Measurements from ENCODE around the gene NCF2. TPM values are rescaled to one million over a fixed set of nuclear protein-coding genes. Genes with fewer than 3 reads are reported as not detected.
"Not testable (repeated sequence)": the region's sequence is repeated elsewhere in the genome, so short reads cannot be mapped to it uniquely, and the experiment has no call there.

Gene NCF2
- polyA plus RNA-seq, 1 donor = 2.9 TPM

- DNase-seq = not testable (repeated sequence)
Observed at GRCh38 chr1:183612975-183613374, 22.7 kb upstream of the NCF2 start.

GRCh38 chr1:183612407-183612806 is 22.1 kb upstream of the NCF2 start:
- DNase-seq = no peak

GRCh38 chr1:183611021-183611420 is 20.8 kb upstream of the NCF2 start:
- DNase-seq = no peak

GRCh38 chr1:183609759-183610452 is 19.6 kb upstream of the NCF2 start:
- no peak for DNase-seq

- DNase-seq = no peak
Observed at GRCh38 chr1:183609313-183609712, 19.1 kb upstream of the NCF2 start.

GRCh38 chr1:183607322-183607980 is 17.2 kb upstream of the NCF2 start:
- DNase-seq = no peak

- DNase-seq = no peak
Observed at GRCh38 chr1:183605904-183606303, 15.6 kb upstream of the NCF2 start.

GRCh38 chr1:183604815-183605214 is 14.6 kb upstream of the NCF2 start:
- DNase-seq = no peak

GRCh38 chr1:183604038-183604808 is 14.0 kb upstream of the NCF2 start:
- no peak for DNase-seq

- no peak for DNase-seq
Observed at GRCh38 chr1:183602510-183602909, 12.3 kb upstream of the NCF2 start.

- no peak for DNase-seq
Observed at GRCh38 chr1:183600634-183601033, 10.4 kb upstream of the NCF2 start.

GRCh38 chr1:183600136-183600535 is 9.9 kb upstream of the NCF2 start:
- DNase-seq = no peak

- no peak for DNase-seq
Observed at GRCh38 chr1:183598386-183598785, 8.1 kb upstream of the NCF2 start.

- DNase-seq = no peak
Observed at GRCh38 chr1:183597656-183598347, 7.5 kb upstream of the NCF2 start.

- no peak for DNase-seq
Observed at GRCh38 chr1:183596500-183596899, 6.2 kb upstream of the NCF2 start.

- no peak for DNase-seq
Observed at GRCh38 chr1:183595537-183595936, 5.3 kb upstream of the NCF2 start.

GRCh38 chr1:183593356-183593755 is 3.1 kb upstream of the NCF2 start:
- no peak for DNase-seq

- DNase-seq = no peak
Observed at GRCh38 chr1:183592733-183593132, 2.5 kb upstream of the NCF2 start.

GRCh38 chr1:183589874-183590243 is 400 bp downstream of the NCF2 start:
- no peak for DNase-seq

- no peak for DNase-seq
Observed at GRCh38 chr1:183589384-183589783, 875 bp downstream of the NCF2 start.

GRCh38 chr1:183588827-183589226 is 1.4 kb downstream of the NCF2 start:
- no peak for DNase-seq

GRCh38 chr1:183586926-183587325 is 3.3 kb downstream of the NCF2 start:
- no peak for DNase-seq

GRCh38 chr1:183586455-183586854 is 3.8 kb downstream of the NCF2 start:
- no peak for DNase-seq
